Osteoblast (primary cell): Measurements from ENCODE around the gene CSPG4. TPM values are rescaled to one million over a fixed set of nuclear protein-coding genes. Genes with fewer than 3 reads are reported as not detected.
A peak's percentile ranks its signal among the peaks of the same experiment; 100 is the strongest.
"Not testable (repeated sequence)": the region's sequence is repeated elsewhere in the genome, so short reads cannot be mapped to it uniquely, and the experiment has no call there.

Source experiments
- DNase-seq: peaks from one replicate; pipeline ENCODE4 v3.0.0; 2011; ENCODE audit warnings: low spot score, mixed read lengths; ENCODE audit not compliant: insufficient read length; ENCODE audit errors: missing footprints
- H2AFZ ChIP-seq: 2 replicates; pipeline ENCODE4 v1.6.0; 2011; ENCODE audit warnings: mild to moderate bottlenecking, low read length
- H3K27ac ChIP-seq: 2 replicates; pipeline ENCODE4 v1.5.1; 2011; ENCODE audit warnings: mild to moderate bottlenecking, low read depth, low read length, moderate library complexity
- H3K27me3 ChIP-seq: 2 replicates; pipeline ENCODE4 v1.6.0; 2012; ENCODE audit warnings: mild to moderate bottlenecking, control low read depth, inconsistent platforms, low read length, moderate library complexity; ENCODE audit not compliant: insufficient read depth
- H3K36me3 ChIP-seq: 2 replicates; pipeline ENCODE4 v1.5.1; 2011; ENCODE audit warnings: mild to moderate bottlenecking, low read length, control low read depth, moderate library complexity; ENCODE audit not compliant: insufficient read depth
- H3K4me1 ChIP-seq: 2 replicates; pipeline ENCODE4 v1.5.1; 2011; ENCODE audit warnings: mild to moderate bottlenecking, low read length, control low read depth, moderate library complexity; ENCODE audit not compliant: insufficient read depth
- H3K4me2 ChIP-seq: 2 replicates; pipeline ENCODE4 v1.6.0; 2011; ENCODE audit warnings: mild to moderate bottlenecking, low read length; ENCODE audit not compliant: insufficient read depth
- H3K4me3 ChIP-seq: fragments of 200-600 bp; sonication (generic); 3 replicates; pipeline ENCODE4 v1.5.1; 2012; ENCODE audit warnings: mild to moderate bottlenecking, low read length, inconsistent platforms; ENCODE audit not compliant: insufficient read depth
- H3K79me2 ChIP-seq: 2 replicates; pipeline ENCODE4 v1.6.0; 2012; ENCODE audit warnings: mild to moderate bottlenecking, low read length, control low read depth, inconsistent platforms; ENCODE audit not compliant: insufficient read depth
- H3K9me3 ChIP-seq: 2 replicates; pipeline ENCODE4 v1.5.1; 2011; ENCODE audit warnings: low read depth, low read length, control low read depth
- H4K20me1 ChIP-seq: 2 replicates; pipeline ENCODE4 v1.6.0; 2012; ENCODE audit warnings: mild to moderate bottlenecking, low read length, control low read depth; ENCODE audit not compliant: insufficient read depth
- total RNA-seq: library from RNA; depleted of rRNA; stranded (reverse); fragments of >200 nt; gene quantifications from 2 replicates; pipeline ENCODE4 v1.2.3, GENCODE V29; 2012
- TF ChIP-seq, protein P1 (sequence below): IDR thresholded peaks from 2 replicates; pipeline ENCODE4 v1.5.1; 2011; ENCODE audit warnings: mild to moderate bottlenecking, low read depth, low read length, moderate library complexity; ENCODE audit errors: extremely low read depth

Gene CSPG4
- total RNA-seq, 1 donor = 20.3 TPM

DNA sequence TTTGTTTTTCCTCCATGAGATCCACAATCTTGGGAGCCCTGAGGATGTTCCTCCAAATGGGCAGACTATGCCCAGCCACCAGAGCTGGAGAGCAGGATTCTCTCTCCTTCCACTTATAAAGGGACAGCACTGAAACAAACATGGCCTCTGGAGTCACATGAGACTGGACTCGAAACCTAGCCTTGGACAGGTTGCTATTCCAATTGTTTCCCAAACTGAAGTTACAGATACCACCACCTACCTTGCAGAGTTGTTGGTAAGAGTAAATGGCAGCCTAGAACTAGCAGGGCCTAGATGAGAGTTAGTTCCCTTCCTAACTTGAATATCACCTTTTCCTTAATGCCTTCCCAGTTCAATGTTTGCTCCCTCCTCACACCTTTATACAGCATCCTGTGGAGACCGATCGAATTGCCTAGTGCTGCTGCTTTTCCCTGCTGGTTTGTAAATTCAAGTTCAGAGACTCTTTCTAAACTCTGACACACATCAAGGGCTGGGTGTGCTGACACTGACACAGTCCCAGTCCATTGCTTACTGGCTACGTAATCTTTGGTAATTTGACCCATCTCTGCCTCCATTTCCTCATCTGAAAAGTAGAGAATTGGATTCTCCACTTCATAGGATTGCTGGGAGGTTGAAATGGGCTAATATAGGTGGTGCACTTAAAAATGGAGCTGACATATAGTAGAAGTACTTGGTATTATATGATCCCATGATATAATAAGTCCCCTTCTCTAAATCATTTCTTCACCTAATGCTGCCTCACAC is 75.2 kb downstream of the CSPG4 start:
- TF ChIP-seq, protein P1, sequence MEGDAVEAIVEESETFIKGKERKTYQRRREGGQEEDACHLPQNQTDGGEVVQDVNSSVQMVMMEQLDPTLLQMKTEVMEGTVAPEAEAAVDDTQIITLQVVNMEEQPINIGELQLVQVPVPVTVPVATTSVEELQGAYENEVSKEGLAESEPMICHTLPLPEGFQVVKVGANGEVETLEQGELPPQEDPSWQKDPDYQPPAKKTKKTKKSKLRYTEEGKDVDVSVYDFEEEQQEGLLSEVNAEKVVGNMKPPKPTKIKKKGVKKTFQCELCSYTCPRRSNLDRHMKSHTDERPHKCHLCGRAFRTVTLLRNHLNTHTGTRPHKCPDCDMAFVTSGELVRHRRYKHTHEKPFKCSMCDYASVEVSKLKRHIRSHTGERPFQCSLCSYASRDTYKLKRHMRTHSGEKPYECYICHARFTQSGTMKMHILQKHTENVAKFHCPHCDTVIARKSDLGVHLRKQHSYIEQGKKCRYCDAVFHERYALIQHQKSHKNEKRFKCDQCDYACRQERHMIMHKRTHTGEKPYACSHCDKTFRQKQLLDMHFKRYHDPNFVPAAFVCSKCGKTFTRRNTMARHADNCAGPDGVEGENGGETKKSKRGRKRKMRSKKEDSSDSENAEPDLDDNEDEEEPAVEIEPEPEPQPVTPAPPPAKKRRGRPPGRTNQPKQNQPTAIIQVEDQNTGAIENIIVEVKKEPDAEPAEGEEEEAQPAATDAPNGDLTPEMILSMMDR = no peak
- H3K4me2 ChIP-seq = peak overlapping the region; percentile 93
- H3K27ac ChIP-seq = peak overlapping the region; percentile 81
- no peak for DNase-seq
- peaks cover 32% of the 10 kb centered on the region for H3K79me2 ChIP-seq
- peaks cover 13% of the 10 kb centered on the region for H4K20me1 ChIP-seq
- peaks cover 27% of the 10 kb centered on the region for H3K4me1 ChIP-seq
- H2AFZ ChIP-seq = no peak overlapping the region
- no peaks in the 10 kb centered on the region for H3K27me3 ChIP-seq
- H3K36me3 ChIP-seq = no peaks in the 10 kb centered on the region
- peak overlapping the region; percentile 99 for H3K4me3 ChIP-seq
- no peaks in the 10 kb centered on the region for H3K9me3 ChIP-seq

DNA sequence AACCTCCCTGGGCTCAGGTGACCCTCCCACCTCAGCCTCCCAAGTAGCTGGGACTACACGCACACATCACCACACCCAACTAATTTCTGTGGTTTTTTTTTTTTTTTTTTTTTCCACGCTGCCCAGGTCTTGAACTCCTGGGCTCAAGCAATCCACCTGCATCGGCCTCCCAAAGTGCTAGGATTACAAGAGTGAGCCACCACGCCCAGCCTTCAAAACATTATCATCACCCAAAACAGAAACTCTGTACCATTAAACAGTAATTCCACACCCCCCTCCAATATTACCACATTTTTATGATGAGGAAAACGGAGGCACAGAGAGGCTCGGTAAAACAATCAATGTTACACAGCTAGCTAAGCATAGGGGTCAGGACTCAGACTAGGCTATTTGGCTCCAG is 76.6 kb downstream of the CSPG4 start:
- Histone ChIP-seq H3K4me2 (no peak overlapping the region), H3K9me3 (no peaks in the 10 kb centered on the region), H4K20me1 (peaks cover 13% of the 10 kb centered on the region), H2AFZ (no peak overlapping the region), H3K27ac (no peak overlapping the region), H3K4me3 (no peak overlapping the region), H3K36me3 (no peaks in the 10 kb centered on the region), H3K79me2 (peaks cover 32% of the 10 kb centered on the region), H3K4me1 (peaks cover 25% of the 10 kb centered on the region), H3K27me3 (no peaks in the 10 kb centered on the region)
- TF ChIP-seq, protein P1 = no peak
- DNase-seq = no peak

DNA sequence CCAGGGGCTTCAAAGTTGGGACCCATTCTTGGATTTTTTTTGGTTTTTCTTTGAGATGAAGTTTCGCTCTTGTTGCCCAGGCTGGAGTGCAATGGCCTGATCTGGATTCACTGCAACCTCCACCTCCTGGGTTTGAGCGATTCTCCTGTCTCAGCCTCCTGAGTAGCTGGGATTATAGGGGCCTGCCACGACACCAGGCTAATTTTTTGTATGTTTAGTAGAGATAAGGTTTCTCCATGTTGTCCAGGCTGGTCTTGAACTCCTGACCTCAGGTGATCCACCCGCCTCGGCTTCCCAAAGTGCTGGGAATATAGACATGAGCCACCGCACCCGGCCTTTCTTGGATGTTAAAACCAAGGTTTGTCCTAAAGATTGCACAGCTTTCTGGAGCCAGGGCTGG is 78.7 kb downstream of the CSPG4 start:
- Histone ChIP-seq H3K79me2 (peaks cover 22% of the 10 kb centered on the region), H3K4me1 (peaks cover 13% of the 10 kb centered on the region)
- not testable (repeated sequence) for H3K4me3 ChIP-seq, H3K27ac ChIP-seq, H3K4me2 ChIP-seq, H2AFZ ChIP-seq, DNase-seq, H3K27me3 ChIP-seq, H3K36me3 ChIP-seq, H4K20me1 ChIP-seq, H3K9me3 ChIP-seq

DNA sequence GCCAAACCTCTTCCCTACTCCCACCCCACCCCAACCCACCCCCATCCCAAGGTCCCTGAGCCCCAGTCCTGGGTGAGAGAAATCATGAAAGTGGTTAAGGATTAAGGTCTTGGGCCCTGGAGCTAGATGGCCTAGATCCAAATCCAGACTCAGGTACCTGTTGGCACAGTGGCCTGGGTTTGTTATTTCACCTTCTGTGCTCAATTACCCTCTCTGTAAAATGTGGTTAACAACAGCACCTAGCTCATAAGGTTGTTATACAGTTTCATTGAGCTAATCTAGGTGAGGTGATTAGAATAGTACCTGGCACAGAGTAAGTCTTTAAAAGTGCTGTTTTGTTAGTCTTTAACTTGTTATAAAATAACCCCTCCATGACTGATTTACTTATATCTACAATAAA is 80.7 kb downstream of the CSPG4 start:
- peak; percentile 25 for DNase-seq
- Histone ChIP-seq H3K9me3 (no peaks in the 10 kb centered on the region), H4K20me1 (no peaks in the 10 kb centered on the region), H3K79me2 (peaks cover 8% of the 10 kb centered on the region), H3K4me1 (no peaks in the 10 kb centered on the region), H3K27ac (no peak overlapping the region), H3K36me3 (no peaks in the 10 kb centered on the region), H3K4me3 (no peak overlapping the region), H3K27me3 (no peaks in the 10 kb centered on the region), H2AFZ (no peak overlapping the region), H3K4me2 (no peak overlapping the region)
- TF ChIP-seq, protein P1 = no peak
